Body of pancreas (tissue), 4 donors: Measurements from ENCODE around the gene CAV1. TPM values are rescaled to one million over a fixed set of nuclear protein-coding genes. Genes with fewer than 3 reads are reported as not detected.

Experiments
- ATAC-seq: fragments of 150-250 bp; one replicate; pipeline ENCODE4 v1.9.1; 2016
- DNase-seq, 4 donors: peaks; one replicate each; pipeline ENCODE4 v3.0.0-alpha.2; 2019
- H3K27ac ChIP-seq, 4 donors: fragments of 200-600 bp; sonication (generic); 1 replicate in 3 of 4; 2 replicates in 1 of 4; pipeline versions ENCODE4 v1.5.1 to v1.6.1; 2016 to 2019; ENCODE audit warnings: mild to moderate bottlenecking in 1 of 4, mixed read lengths in 1 of 4, moderate library complexity in 1 of 4
- H3K27me3 ChIP-seq, 2 donors: fragments of 200-600 bp; sonication (generic); one replicate each; pipeline ENCODE4 v1.6.0; 2016; ENCODE audit warnings: mild to moderate bottlenecking in 1 of 2
- H3K36me3 ChIP-seq, 2 donors: fragments of 200-600 bp; sonication (generic); replicated peaks in 1 of 2; 2 replicates each; pipeline ENCODE4 v1.5.1; 2016; ENCODE audit warnings: low read depth in 2 of 2; ENCODE audit not compliant: insufficient read depth in 1 of 2
- H3K4me1 ChIP-seq: fragments of 200-600 bp; sonication (generic); one replicate; pipeline ENCODE4 v1.6.0; 2016
- H3K4me3 ChIP-seq, 2 donors: fragments of 200-600 bp; sonication (generic); 1 replicate in 1 of 2; 2 replicates in 1 of 2; pipeline ENCODE4 v1.5.1; 2016 to 2019
- H3K9me3 ChIP-seq, 3 donors: fragments of 200-600 bp; sonication (generic); 1 replicate in 2 of 3; 2 replicates in 1 of 3; pipeline ENCODE4 v1.5.1; 2016
- CTCF ChIP-seq, 7 experiments: fragments of 450-650 bp in 4 of 7; fragments of 200-600 bp in 3 of 7; sonication (generic) in 3 of 7; IDR thresholded peaks; one replicate each; pipeline ENCODE4 v1.5.1; 2016 to 2019; ENCODE audit warnings: antibody characterized with exemption in 7 of 7
- POLR2A ChIP-seq, 3 donors: fragments of 450-650 bp; IDR thresholded peaks; one replicate each; pipeline ENCODE4 v1.6.1; 2016; ENCODE audit warnings: antibody characterized with exemption in 3 of 3, mild to moderate bottlenecking in 2 of 3
- WGBS, 2 donors: methylation state at CpG; one replicate each; pipeline ENCODE4 v1.1.5; 2017; 5-methylcytosine and 5-hydroxymethylcytosine counted together
- intact Hi-C: fragments of 100-400 bp; cut with DNase I; formaldehyde crosslinking; loops from one replicate; pipeline ENCODE4 v1.15.1; 2023
- total RNA-seq, 2 donors: library from RNA; depleted of rRNA; stranded (reverse); fragments of >200 nt; gene quantifications; one replicate each; pipeline ENCODE4 v1.1.0, GENCODE V29; 2016

CAV1 gene
- total RNA-seq, 2 donors from 2014 or later = 28.5 to 32.6 TPM

GRCh38 chr7:116561697-116562483, 37.1 kb downstream of the CAV1 start:
- intact Hi-C loops = no loop called here
- 62% methylated on average over 2 of the region's 2 CpGs for WGBS, 2 donors
- H3K27me3 ChIP-seq = no peaks in the 10 kb centered on the region
- ATAC-seq (no peak), DNase-seq (no peak)
- no peak for TF ChIP-seq CTCF (IDR thresholded peaks at IDR 0.05)
- TF ChIP-seq POLR2A (IDR thresholded peaks at IDR 0.05) = no peak
- H3K4me1 ChIP-seq = no peaks in the 10 kb centered on the region
- H3K4me3 ChIP-seq = no peak overlapping the region
- no peaks in the 10 kb centered on the region for H3K9me3 ChIP-seq
- H3K36me3 ChIP-seq = no peaks in the 10 kb centered on the region
- no peak overlapping the region for H3K27ac ChIP-seq

- Histone ChIP-seq H3K9me3 (no peaks in the 10 kb centered on the region), H3K27me3 (no peaks in the 10 kb centered on the region), H3K4me3 (no peak overlapping the region), H3K4me1 (no peaks in the 10 kb centered on the region), H3K27ac (no peak overlapping the region), H3K36me3 (no peaks in the 10 kb centered on the region)
- TF ChIP-seq CTCF (IDR thresholded peaks at IDR 0.05) = no peak
- TF ChIP-seq POLR2A (IDR thresholded peaks at IDR 0.05) = no peak
- DNase-seq (no peak), ATAC-seq (no peak)
- intact Hi-C loops = no loop called here
- 83 to 85% methylated on average over 1 of the region's 1 CpG for whole genome bisulfite sequencing, 2 donors
Observed at GRCh38 chr7:116562529-116563121, 37.8 kb downstream of the CAV1 start.

GRCh38 chr7:116565981-116566380, 41.1 kb downstream of the CAV1 start:
- no peak overlapping the region for H3K27ac ChIP-seq
- no peaks in the 10 kb centered on the region for H3K27me3 ChIP-seq
- H3K4me3 ChIP-seq = no peak overlapping the region
- TF ChIP-seq CTCF (IDR thresholded peaks at IDR 0.05) = no peak
- no peak for TF ChIP-seq POLR2A (IDR thresholded peaks at IDR 0.05)
- no peak for DNase-seq
- 79 to 80% methylated on average over 1 of the region's 1 CpG for WGBS, 2 donors
- H3K9me3 ChIP-seq = no peaks in the 10 kb centered on the region
- no peak for ATAC-seq
- H3K4me1 ChIP-seq = no peaks in the 10 kb centered on the region
- H3K36me3 ChIP-seq = no peaks in the 10 kb centered on the region
- intact Hi-C loops = no loop called here

GRCh38 chr7:116566666-116567065, 41.8 kb downstream of the CAV1 start:
- TF ChIP-seq CTCF (IDR thresholded peaks at IDR 0.05) = no peak
- TF ChIP-seq POLR2A (IDR thresholded peaks at IDR 0.05) = no peak
- Histone ChIP-seq H3K27ac (no peak overlapping the region), H3K36me3 (no peaks in the 10 kb centered on the region), H3K4me1 (no peaks in the 10 kb centered on the region), H3K27me3 (no peaks in the 10 kb centered on the region), H3K4me3 (no peak overlapping the region), H3K9me3 (no peaks in the 10 kb centered on the region)
- ATAC-seq = no peak
- no peak for DNase-seq
- intact Hi-C loops = no loop called here

- Histone ChIP-seq H3K4me1 (no peaks in the 10 kb centered on the region), H3K36me3 (no peaks in the 10 kb centered on the region), H3K9me3 (no peaks in the 10 kb centered on the region), H3K27ac (no peak overlapping the region), H3K27me3 (no peaks in the 10 kb centered on the region), H3K4me3 (no peak overlapping the region)
- no peak for TF ChIP-seq CTCF (IDR thresholded peaks at IDR 0.05)
- TF ChIP-seq POLR2A (IDR thresholded peaks at IDR 0.05) = no peak
- 81 to 84% methylated on average over 3 of the region's 3 CpGs for WGBS, 2 donors
- intact Hi-C loops = no loop called here
- ATAC-seq (no peak), DNase-seq (no peak)
Observed at GRCh38 chr7:116569737-116570136, 44.9 kb downstream of the CAV1 start.
